Gastrocnemius medialis (tissue), 4 donors: ENCODE results near the gene PPP1R18.
A peak's percentile ranks its signal among the peaks of the same experiment; 100 is the strongest.

Experiments
- CTCF ChIP-seq, 5 experiments: fragments of 450-650 bp in 3 of 5; fragments of 200-600 bp in 2 of 5; sonication (generic) in 2 of 5; IDR thresholded peaks in 4 of 5; conservative IDR thresholded peaks in 1 of 5; 1 replicate in 4 of 5; 2 replicates in 1 of 5; pipeline ENCODE4 v1.5.1; 2016 to 2019; ENCODE audit warnings: antibody characterized with exemption in 5 of 5, mild to moderate bottlenecking in 3 of 5, moderate library complexity in 3 of 5
- POLR2A ChIP-seq, 2 donors: fragments of 450-650 bp; IDR thresholded peaks; one replicate each; pipeline ENCODE4 v1.6.1; 2017; ENCODE audit warnings: antibody characterized with exemption in 2 of 2, mild to moderate bottlenecking in 2 of 2, moderate library complexity in 2 of 2

DNA sequence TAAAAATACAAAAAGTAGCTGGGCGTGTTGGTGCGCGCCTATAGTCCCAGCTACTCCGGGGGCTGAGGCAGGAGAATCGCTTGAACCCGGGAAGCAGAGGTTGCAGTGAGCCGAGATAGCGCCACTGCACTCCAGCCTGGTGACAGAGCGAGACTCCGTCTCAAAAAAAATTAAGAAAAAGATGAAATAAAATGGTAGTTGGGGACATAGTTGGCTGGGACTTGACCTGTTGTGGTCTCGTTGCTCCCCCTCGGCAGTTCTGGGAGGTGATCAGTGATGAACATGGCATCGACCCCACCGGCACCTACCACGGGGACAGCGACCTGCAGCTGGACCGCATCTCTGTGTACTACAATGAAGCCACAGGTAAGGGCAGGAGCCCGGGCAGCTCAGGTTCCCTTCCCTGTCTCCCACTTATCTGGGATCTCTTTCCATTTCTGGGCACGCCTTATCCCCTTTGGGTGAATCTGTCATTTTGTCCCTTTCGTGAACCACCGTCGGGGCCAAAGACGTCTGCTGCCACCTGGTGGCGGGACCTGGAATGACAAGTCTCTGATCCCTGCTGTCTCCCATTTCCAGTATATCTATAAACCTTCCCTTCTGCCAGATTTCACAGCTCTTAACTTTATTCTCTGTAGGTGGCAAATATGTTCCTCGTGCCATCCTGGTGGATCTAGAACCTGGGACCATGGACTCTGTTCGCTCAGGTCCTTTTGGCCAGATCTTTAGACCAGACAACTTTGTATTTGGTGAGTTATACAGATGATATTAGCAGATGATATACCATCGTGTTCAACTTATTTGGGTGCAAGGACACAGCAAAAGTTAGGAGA, 36.1 kb upstream of the PPP1R18 start:
- TF ChIP-seq CTCF (IDR thresholded peaks at IDR 0.05 in 4 of 5, conservative IDR thresholded peaks at IDR 0.05 in 1 of 5) (peak; percentile 97 to 99 (median 98)), POLR2A (IDR thresholded peaks at IDR 0.05) (no peak)
